ENCODE data around the gene MANEAL.

Gene MANEAL

GRCh38 chr1:37817481-37817880, 23.8 kb downstream of the MANEAL start:
- Histone ChIP-seq H3K9me3 (no peaks in the 10 kb centered on the region), H3K4me1 (no peaks in the 10 kb centered on the region), H3K4me3 (ENCODE audit: low read depth, low read length) (no peak overlapping the region), H3K27me3 (no peaks in the 10 kb centered on the region), H3K36me3 (no peaks in the 10 kb centered on the region)
- TF ChIP-seq CTCF (IDR thresholded peaks at IDR 0.05; ENCODE audit: low read depth, low read length), result no peak
- no peak for DNase-seq

GRCh38 chr1:37821481-37821880, 27.8 kb downstream of the MANEAL start:
- DNase-seq, result no peak
- no peaks in the 10 kb centered on the region for H3K9me3 ChIP-seq
- H3K36me3 ChIP-seq, result no peaks in the 10 kb centered on the region
- TF ChIP-seq CTCF (IDR thresholded peaks at IDR 0.05; ENCODE audit: low read depth, low read length), result no peak
- no peaks in the 10 kb centered on the region for H3K27me3 ChIP-seq
- H3K4me1 ChIP-seq, result no peaks in the 10 kb centered on the region
- H3K4me3 ChIP-seq (ENCODE audit: low read depth, low read length), result no peak overlapping the region

GRCh38 chr1:37822906-37823815, 29.5 kb downstream of the MANEAL start:
- H3K36me3 ChIP-seq, result no peaks in the 10 kb centered on the region
- H3K9me3 ChIP-seq, result no peaks in the 10 kb centered on the region
- H3K4me3 ChIP-seq (ENCODE audit: low read depth, low read length), result no peak overlapping the region
- no peak for DNase-seq
- H3K27me3 ChIP-seq, result no peaks in the 10 kb centered on the region
- no peaks in the 10 kb centered on the region for H3K4me1 ChIP-seq
- no peak for TF ChIP-seq CTCF (IDR thresholded peaks at IDR 0.05; ENCODE audit: low read depth, low read length)

GRCh38 chr1:37824001-37824400, 30.4 kb downstream of the MANEAL start:
- H3K4me1 ChIP-seq, result no peaks in the 10 kb centered on the region
- no peaks in the 10 kb centered on the region for H3K36me3 ChIP-seq

GRCh38 chr1:37825506-37825905, 31.9 kb downstream of the MANEAL start:
- Histone ChIP-seq H3K9me3 (no peaks in the 10 kb centered on the region), H3K4me1 (no peaks in the 10 kb centered on the region), H3K27me3 (no peaks in the 10 kb centered on the region), H3K36me3 (no peaks in the 10 kb centered on the region), H3K4me3 (ENCODE audit: low read depth, low read length) (no peak overlapping the region)
- no peak for DNase-seq
- no peak for TF ChIP-seq CTCF (IDR thresholded peaks at IDR 0.05; ENCODE audit: low read depth, low read length)

More at GRCh38 chr1:37824001-37824400, 30.4 kb downstream of the MANEAL start:
- Histone ChIP-seq H3K9me3 (no peaks in the 10 kb centered on the region), H3K27me3 (no peaks in the 10 kb centered on the region), H3K4me3 (ENCODE audit: low read depth, low read length) (no peak overlapping the region)
- DNase-seq, result no peak
- no peak for TF ChIP-seq CTCF (IDR thresholded peaks at IDR 0.05; ENCODE audit: low read depth, low read length)

GRCh38 chr1:37828410-37829074, 34.9 kb downstream of the MANEAL start:
- Histone ChIP-seq H3K4me3 (ENCODE audit: low read depth, low read length) (no peak overlapping the region), H3K27me3 (no peaks in the 10 kb centered on the region), H3K4me1 (no peaks in the 10 kb centered on the region), H3K36me3 (no peaks in the 10 kb centered on the region; the same call in 1 of the 2 replicates), H3K9me3 (no peaks in the 10 kb centered on the region)
- DNase-seq, result no peak
- no peak for TF ChIP-seq CTCF (IDR thresholded peaks at IDR 0.05; ENCODE audit: low read depth, low read length)
